HepG2 (cell line): Measurements from ENCODE around the gene ERBB3. TPM values are rescaled to one million over a fixed set of nuclear protein-coding genes. Genes with fewer than 3 reads are reported as not detected.
A peak's percentile ranks its signal among the peaks of the same experiment; 100 is the strongest.

Source experiments
- ELF3 ChIP-seq: IDR thresholded peaks from 2 replicates; pipeline ENCODE4 v1.6.1; 2016; ENCODE audit warnings: missing genetic modification reagents, missing compliant biosample characterization
- JUNB ChIP-seq: sonication (generic); formaldehyde crosslinking; IDR thresholded peaks from 2 replicates; pipeline ENCODE4 v1.8.0; 2022; ENCODE audit warnings: missing genetic modification reagents, mild to moderate bottlenecking, borderline replicate concordance
- KLF11 ChIP-seq: IDR thresholded peaks from 2 replicates; pipeline ENCODE4 v1.6.1; 2016; ENCODE audit warnings: missing compliant biosample characterization
- NFYB ChIP-seq: sonication (generic); formaldehyde crosslinking; IDR thresholded peaks from 2 replicates; pipeline ENCODE4 v1.4.0; 2020; ENCODE audit warnings: missing genetic modification reagents
- POGK ChIP-seq: sonication (generic); formaldehyde crosslinking; conservative IDR thresholded peaks from 2 replicates; pipeline ENCODE4 v1.8.0; 2022; ENCODE audit warnings: mild to moderate bottlenecking, moderate library complexity, missing genetic modification reagents
- SALL1 ChIP-seq: sonication (generic); formaldehyde crosslinking; IDR thresholded peaks from 2 replicates; pipeline ENCODE4 v1.8.0; 2022; ENCODE audit warnings: mild to moderate bottlenecking, missing genetic modification reagents
- SP140L ChIP-seq: sonication (generic); formaldehyde crosslinking; IDR thresholded peaks from 2 replicates; pipeline ENCODE4 v1.4.0; 2020; ENCODE audit warnings: missing genetic modification reagents, borderline replicate concordance
- STAG1 ChIP-seq: sonication (generic); formaldehyde crosslinking; IDR thresholded peaks from 2 replicates; pipeline ENCODE4 v1.4.0; 2020; ENCODE audit warnings: missing genetic modification reagents
- TRAFD1 ChIP-seq: sonication (generic); formaldehyde crosslinking; IDR thresholded peaks from 2 replicates; pipeline ENCODE4 v1.5.1; 2020; ENCODE audit warnings: missing genetic modification reagents, mild to moderate bottlenecking, borderline replicate concordance
- ZFP36 ChIP-seq: fragments of 150-350 bp; IDR thresholded peaks from 2 replicates; pipeline ENCODE4 v1.6.1; 2018; ENCODE audit warnings: borderline replicate concordance, low read length, low read depth; ENCODE audit not compliant: partially characterized antibody
- ZNF543 ChIP-seq: sonication (generic); formaldehyde crosslinking; IDR thresholded peaks from 2 replicates; pipeline ENCODE4 v1.4.0; 2020; ENCODE audit warnings: mild to moderate bottlenecking, missing genetic modification reagents
- ZNF550 ChIP-seq: sonication (generic); formaldehyde crosslinking; IDR thresholded peaks from 2 replicates; pipeline ENCODE4 v1.4.0; 2020; ENCODE audit warnings: mild to moderate bottlenecking, missing genetic modification reagents, borderline replicate concordance
- ZNF614 ChIP-seq: IDR thresholded peaks from 2 replicates; pipeline ENCODE4 v1.6.1; 2018; ENCODE audit warnings: missing biosample characterization, missing genetic modification reagents, inconsistent platforms, borderline replicate concordance
- ZNF792 ChIP-seq: IDR thresholded peaks from 2 replicates; pipeline ENCODE4 v1.6.1; 2016
- polyA plus RNA-seq, 8 experiments: library from polyadenylated mRNA; depleted of rRNA in 3 of 8; stranded (reverse) in 7 of 8; unstranded in 1 of 8; fragments of >200 nt; fragmentation: Illumina TruSeq in 4 of 8; extraction: Trizol in 4 of 8; gene quantifications; 2 replicates each; pipeline versions ENCODE4 v1.2.1 to v1.2.3, GENCODE V29; 2011 to 2016; ENCODE audit warnings: low read depth in 4 of 8, missing spikeins in 1 of 8, mixed read lengths in 1 of 8; ENCODE audit not compliant: insufficient read depth in 1 of 8
- total RNA-seq, 5 experiments: library from RNA; depleted of rRNA; stranded (reverse); fragments of >200 nt; fragmentation: Illumina TruSeq; extraction: Trizol; gene quantifications; 2 replicates each; pipeline ENCODE4 v1.2.3, GENCODE V29; 2016; ENCODE audit warnings: low read depth in 1 of 5
- TF ChIP-seq, protein P1 (sequence below): fragments of 450-650 bp; IDR thresholded peaks from 2 replicates; pipeline ENCODE4 v1.6.1; 2016
- TF ChIP-seq, protein P2 (sequence below): sonication (generic); formaldehyde crosslinking; IDR thresholded peaks from 2 replicates; pipeline ENCODE4 v1.8.1; 2023; ENCODE audit warnings: mild to moderate bottlenecking, missing genetic modification reagents

The ERBB3 gene
- total and polyA plus RNA-seq, 2 of the 13 experiments (the other 11 are each of a cell fraction or from before 2014, with no cell fraction given) = 93.6 to 358 TPM

GRCh38 chr12:56117778-56118687 is 38.1 kb downstream of the ERBB3 start, which contains the start of gene ZC3H10 (continued):
- TF ChIP-seq, protein P1, sequence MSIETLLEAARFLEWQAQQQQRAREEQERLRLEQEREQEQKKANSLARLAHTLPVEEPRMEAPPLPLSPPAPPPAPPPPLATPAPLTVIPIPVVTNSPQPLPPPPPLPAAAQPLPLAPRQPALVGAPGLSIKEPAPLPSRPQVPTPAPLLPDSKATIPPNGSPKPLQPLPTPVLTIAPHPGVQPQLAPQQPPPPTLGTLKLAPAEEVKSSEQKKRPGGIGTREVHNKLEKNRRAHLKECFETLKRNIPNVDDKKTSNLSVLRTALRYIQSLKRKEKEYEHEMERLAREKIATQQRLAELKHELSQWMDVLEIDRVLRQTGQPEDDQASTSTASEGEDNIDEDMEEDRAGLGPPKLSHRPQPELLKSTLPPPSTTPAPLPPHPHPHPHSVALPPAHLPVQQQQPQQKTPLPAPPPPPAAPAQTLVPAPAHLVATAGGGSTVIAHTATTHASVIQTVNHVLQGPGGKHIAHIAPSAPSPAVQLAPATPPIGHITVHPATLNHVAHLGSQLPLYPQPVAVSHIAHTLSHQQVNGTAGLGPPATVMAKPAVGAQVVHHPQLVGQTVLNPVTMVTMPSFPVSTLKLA = peak; percentile 96
- TF ChIP-seq ZNF543 = no peak
- TF ChIP-seq ZNF792 (CRISPR knock-in tag) = peak; percentile 83
- 0 out of 2 replicates have a peak, but pooled peaks have one; percentile 38 for TF ChIP-seq TRAFD1 (CRISPR knock-in tag)
- peak; percentile 91 for TF ChIP-seq SALL1 (CRISPR knock-in tag)
- peak; percentile 68; the same call in 1 of the 2 replicates for TF ChIP-seq ZNF614 (CRISPR knock-in tag)
- no peak for TF ChIP-seq SP140L (CRISPR knock-in tag)
- peak; percentile 46 for TF ChIP-seq NFYB (CRISPR knock-in tag)
- TF ChIP-seq JUNB (CRISPR knock-in tag) = no peak
- TF ChIP-seq ZFP36 = no peak
- peak; percentile 31; the same call in 1 of the 2 replicates for TF ChIP-seq STAG1 (CRISPR knock-in tag)
- TF ChIP-seq ZNF550 (CRISPR knock-in tag) = no peak
- peak; percentile 82; the same call in 1 of the 2 replicates for TF ChIP-seq POGK (CRISPR knock-in tag)
- no peak for TF ChIP-seq KLF11 (CRISPR knock-in tag)
- TF ChIP-seq, protein P2, sequence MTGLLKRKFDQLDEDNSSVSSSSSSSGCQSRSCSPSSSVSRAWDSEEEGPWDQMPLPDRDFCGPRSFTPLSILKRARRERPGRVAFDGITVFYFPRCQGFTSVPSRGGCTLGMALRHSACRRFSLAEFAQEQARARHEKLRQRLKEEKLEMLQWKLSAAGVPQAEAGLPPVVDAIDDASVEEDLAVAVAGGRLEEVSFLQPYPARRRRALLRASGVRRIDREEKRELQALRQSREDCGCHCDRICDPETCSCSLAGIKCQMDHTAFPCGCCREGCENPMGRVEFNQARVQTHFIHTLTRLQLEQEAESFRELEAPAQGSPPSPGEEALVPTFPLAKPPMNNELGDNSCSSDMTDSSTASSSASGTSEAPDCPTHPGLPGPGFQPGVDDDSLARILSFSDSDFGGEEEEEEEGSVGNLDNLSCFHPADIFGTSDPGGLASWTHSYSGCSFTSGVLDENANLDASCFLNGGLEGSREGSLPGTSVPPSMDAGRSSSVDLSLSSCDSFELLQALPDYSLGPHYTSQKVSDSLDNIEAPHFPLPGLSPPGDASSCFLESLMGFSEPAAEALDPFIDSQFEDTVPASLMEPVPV (CRISPR knock-in tag) = peak; percentile 95
- TF ChIP-seq ELF3 (CRISPR knock-in tag) = peak; percentile 92
